Calu3 (cell line): ENCODE results near the gene COPG2. TPM values are rescaled to one million over a fixed set of nuclear protein-coding genes. Genes with fewer than 3 reads are reported as not detected.

Source experiments
- BruUV-seq: library from RNA; stranded (reverse); fragments of 400-500 nt; replicated peaks from 2 replicates; lab custom pipeline; 2021; lab: Mats Ljungman, UMichigan
- CTCF ChIA-PET: fragments of 300-600 bp; sonication (Branson Sonifier 250); formaldehyde crosslinking; loops from one replicate; lab custom pipeline; 2022; ENCODE audit warnings: antibody characterized with exemption; lab: Charles Lee
- DNase-seq: peaks from one replicate; pipeline ENCODE4 v3.0.0; 2022
- H3K27ac Mint-ChIP-seq: one replicate; pipeline ENCODE4 v1.8.0; 2022; ENCODE audit warnings: mixed read lengths; ENCODE audit not compliant: unreplicated experiment
- H3K27me3 Mint-ChIP-seq: one replicate; pipeline ENCODE4 v1.8.0; 2022; ENCODE audit warnings: mixed read lengths; ENCODE audit not compliant: unreplicated experiment
- H3K36me3 Mint-ChIP-seq: one replicate; pipeline ENCODE4 v1.8.0; 2022; ENCODE audit warnings: mild to moderate bottlenecking, moderate library complexity, mixed read lengths; ENCODE audit not compliant: insufficient read depth, unreplicated experiment
- H3K4me1 Mint-ChIP-seq: one replicate; pipeline ENCODE4 v1.8.0; 2022; ENCODE audit warnings: mild to moderate bottlenecking, low read depth, mixed read lengths; ENCODE audit not compliant: unreplicated experiment
- H3K4me3 Mint-ChIP-seq: one replicate; pipeline ENCODE4 v1.8.0; 2022; ENCODE audit warnings: mild to moderate bottlenecking, low read depth, moderate library complexity, mixed read lengths; ENCODE audit not compliant: unreplicated experiment
- H3K9me3 Mint-ChIP-seq: one replicate; pipeline ENCODE4 v1.8.0; 2022; ENCODE audit warnings: low read depth, mixed read lengths; ENCODE audit not compliant: unreplicated experiment
- intact Hi-C: fragments of 100-400 bp; cut with micrococcal nuclease; formaldehyde crosslinking; loops from one replicate; pipeline ENCODE4 v1.10.0; 2022; ENCODE audit not compliant: unreplicated experiment
- total RNA-seq: library from RNA; stranded (reverse); gene quantifications from 2 replicates; pipeline ENCODE4 v1.2.3, GENCODE V29; 2022
- TF ChIP-seq, protein P1 (sequence below): fragments of 200-600 bp; IDR thresholded peaks from one replicate; pipeline ENCODE4 v1.8.0; 2022; ENCODE audit warnings: antibody characterized with exemption; ENCODE audit not compliant: unreplicated experiment

COPG2 gene
- total RNA-seq, 1 experiment from 2014 or later = 18.2 TPM

GRCh38 chr7:130566168-130566897 is 102.2 kb downstream of the COPG2 start:
- DNase-seq = no peak
- TF ChIP-seq, protein P1, sequence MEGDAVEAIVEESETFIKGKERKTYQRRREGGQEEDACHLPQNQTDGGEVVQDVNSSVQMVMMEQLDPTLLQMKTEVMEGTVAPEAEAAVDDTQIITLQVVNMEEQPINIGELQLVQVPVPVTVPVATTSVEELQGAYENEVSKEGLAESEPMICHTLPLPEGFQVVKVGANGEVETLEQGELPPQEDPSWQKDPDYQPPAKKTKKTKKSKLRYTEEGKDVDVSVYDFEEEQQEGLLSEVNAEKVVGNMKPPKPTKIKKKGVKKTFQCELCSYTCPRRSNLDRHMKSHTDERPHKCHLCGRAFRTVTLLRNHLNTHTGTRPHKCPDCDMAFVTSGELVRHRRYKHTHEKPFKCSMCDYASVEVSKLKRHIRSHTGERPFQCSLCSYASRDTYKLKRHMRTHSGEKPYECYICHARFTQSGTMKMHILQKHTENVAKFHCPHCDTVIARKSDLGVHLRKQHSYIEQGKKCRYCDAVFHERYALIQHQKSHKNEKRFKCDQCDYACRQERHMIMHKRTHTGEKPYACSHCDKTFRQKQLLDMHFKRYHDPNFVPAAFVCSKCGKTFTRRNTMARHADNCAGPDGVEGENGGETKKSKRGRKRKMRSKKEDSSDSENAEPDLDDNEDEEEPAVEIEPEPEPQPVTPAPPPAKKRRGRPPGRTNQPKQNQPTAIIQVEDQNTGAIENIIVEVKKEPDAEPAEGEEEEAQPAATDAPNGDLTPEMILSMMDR = no peak
- intact Hi-C loops = no loop called here
- no peaks in the 10 kb centered on the region for H3K27me3 Mint-ChIP-seq
- no TSS peak for BruUV-seq
- H3K4me3 Mint-ChIP-seq = no peak overlapping the region
- CTCF ChIA-PET = no interaction called here
- H3K9me3 Mint-ChIP-seq = peaks cover 9% of the 10 kb centered on the region
- H3K27ac Mint-ChIP-seq = no peak overlapping the region
- no peaks in the 10 kb centered on the region for H3K4me1 Mint-ChIP-seq
- no peaks in the 10 kb centered on the region for H3K36me3 Mint-ChIP-seq

DNA sequence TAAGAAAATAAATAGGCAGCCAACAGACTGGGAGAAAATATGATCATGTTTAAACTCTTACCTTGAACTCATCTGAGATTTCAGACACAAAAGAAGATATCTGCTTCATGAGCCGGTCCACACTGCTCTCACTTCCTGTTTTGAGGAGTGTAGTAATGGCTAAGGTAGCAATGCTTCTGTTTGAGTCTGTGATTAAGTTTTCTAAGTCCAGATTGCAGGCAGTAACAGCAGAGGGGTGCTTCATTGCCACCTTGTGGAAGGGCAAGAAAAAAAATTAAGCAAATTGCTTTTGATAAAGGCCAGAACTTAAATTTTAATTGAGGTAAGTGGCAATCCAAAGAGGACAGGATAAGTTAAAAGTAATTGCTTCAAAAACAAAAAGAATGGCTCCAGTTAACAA is 107.6 kb downstream of the COPG2 start:
- Mint-ChIP-seq H3K4me3 (no peak overlapping the region), H3K9me3 (peaks cover 3% of the 10 kb centered on the region), H3K4me1 (no peaks in the 10 kb centered on the region), H3K36me3 (no peaks in the 10 kb centered on the region), H3K27me3 (no peaks in the 10 kb centered on the region), H3K27ac (no peak overlapping the region)
- intact Hi-C loops = loop anchor here (1.0 kb wide), 2 partner anchors 319 to 489 kb away; no protein-coding TSS in a partner anchor
- CTCF ChIA-PET = no interaction called here
- TF ChIP-seq, protein P1 = no peak
- peak; percentile 36 for DNase-seq
- no TSS peak for BruUV-seq

DNA sequence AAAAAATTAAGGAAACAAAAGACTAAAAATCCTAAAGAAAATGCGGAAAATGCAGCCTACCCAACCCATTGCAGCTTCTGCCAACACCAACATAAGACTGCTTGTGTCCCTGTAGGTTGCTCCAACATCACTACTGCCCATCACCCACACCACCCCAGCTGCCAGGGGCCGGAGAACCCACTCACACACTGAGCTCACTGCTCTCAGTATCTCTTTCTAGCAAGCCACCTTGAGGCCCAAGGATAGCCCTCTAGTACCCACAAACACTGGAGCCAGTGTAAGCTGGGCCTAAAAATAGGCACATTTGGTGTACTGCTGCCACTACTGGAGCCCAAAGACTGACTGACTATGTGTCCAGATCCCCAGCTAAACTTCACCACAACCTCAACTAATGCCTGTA is 109.4 kb downstream of the COPG2 start:
- Mint-ChIP-seq H3K36me3 (no peaks in the 10 kb centered on the region), H3K27me3 (no peaks in the 10 kb centered on the region), H3K4me1 (no peaks in the 10 kb centered on the region), H3K9me3 (no peaks in the 10 kb centered on the region), H3K4me3 (no peak overlapping the region), H3K27ac (no peak overlapping the region)
- TF ChIP-seq, protein P1 = no peak
- DNase-seq = no peak
- BruUV-seq = no TSS peak
- CTCF ChIA-PET = no interaction called here
- intact Hi-C loops = no loop called here

GRCh38 chr7:130554481-130554880 is 114.1 kb downstream of the COPG2 start:
- Mint-ChIP-seq H3K9me3 (no peaks in the 10 kb centered on the region), H3K36me3 (no peaks in the 10 kb centered on the region), H3K27ac (no peak overlapping the region), H3K4me3 (no peak overlapping the region), H3K27me3 (no peaks in the 10 kb centered on the region), H3K4me1 (no peaks in the 10 kb centered on the region)
- intact Hi-C loops = no loop called here
- CTCF ChIA-PET = no interaction called here
- DNase-seq = no peak
- TF ChIP-seq, protein P1 = no peak
- BruUV-seq = no TSS peak
